Activated CD4-positive, alpha-beta T cell treated with anti-CD3 and anti-CD28 coated beads for 24 hours (primary cell): Measurements from ENCODE around the gene PAGR1.
"Not testable (repeated sequence)": the region's sequence is repeated elsewhere in the genome, so short reads cannot be mapped to it uniquely, and the experiment has no call there.

Experiments used
- DNase-seq, 2 donors: peaks; one replicate each; pipeline ENCODE4 v3.0.0-alpha.2; 2020; ENCODE audit warnings: low read depth in 2 of 2

PAGR1 gene

GRCh38 chr16:29791845-29792807 is 23.8 kb upstream of the PAGR1 start:
- no peak for DNase-seq

DNA sequence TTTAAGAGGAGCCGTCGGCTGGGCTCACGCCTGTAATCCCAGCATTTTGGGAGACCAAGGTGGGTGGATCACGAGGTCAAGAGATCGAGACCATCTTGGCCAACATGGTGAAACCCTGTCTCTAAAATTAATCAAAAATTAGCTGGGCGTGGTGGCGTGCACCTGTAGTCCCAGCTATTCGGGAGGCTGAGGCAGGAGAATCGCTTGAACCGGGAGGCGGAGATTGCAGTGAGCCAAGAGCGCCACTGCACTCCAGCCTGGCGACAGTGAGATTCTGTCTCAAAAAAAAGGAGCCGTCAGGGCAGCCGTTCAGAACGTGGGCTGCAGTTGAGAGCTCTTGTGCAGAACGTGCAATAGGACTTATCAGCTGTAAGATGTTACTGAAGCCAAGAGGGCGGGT is 22.8 kb upstream of the PAGR1 start:
- DNase-seq: not testable (repeated sequence)

DNA sequence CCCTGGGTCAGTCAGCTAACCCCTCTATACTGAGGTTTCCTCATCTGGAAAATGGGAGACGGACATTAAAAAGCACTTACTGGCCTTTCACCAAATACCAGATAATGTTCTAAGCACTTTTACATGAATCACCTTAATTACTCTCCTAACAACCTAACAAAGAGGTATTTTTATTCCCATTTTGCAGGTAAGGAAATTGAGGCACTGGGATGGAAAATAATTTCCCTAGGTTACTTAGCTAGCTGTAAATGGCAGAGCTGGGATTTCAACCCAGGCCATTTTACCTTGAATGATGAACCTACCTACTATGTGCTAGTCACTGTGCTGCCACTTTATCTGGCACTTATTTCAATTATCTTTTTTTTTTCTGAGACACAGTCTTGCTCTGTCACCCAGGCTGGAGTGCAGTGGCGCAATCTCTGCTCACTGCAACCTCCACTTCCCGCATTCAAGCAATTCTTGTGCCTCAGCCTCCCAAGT is 21.7 kb upstream of the PAGR1 start:
- DNase-seq: no peak

GRCh38 chr16:29802416-29802935 is 13.5 kb upstream of the PAGR1 start:
- no peak for DNase-seq

GRCh38 chr16:29804020-29804419 is 11.9 kb upstream of the PAGR1 start:
- no peak for DNase-seq

DNA sequence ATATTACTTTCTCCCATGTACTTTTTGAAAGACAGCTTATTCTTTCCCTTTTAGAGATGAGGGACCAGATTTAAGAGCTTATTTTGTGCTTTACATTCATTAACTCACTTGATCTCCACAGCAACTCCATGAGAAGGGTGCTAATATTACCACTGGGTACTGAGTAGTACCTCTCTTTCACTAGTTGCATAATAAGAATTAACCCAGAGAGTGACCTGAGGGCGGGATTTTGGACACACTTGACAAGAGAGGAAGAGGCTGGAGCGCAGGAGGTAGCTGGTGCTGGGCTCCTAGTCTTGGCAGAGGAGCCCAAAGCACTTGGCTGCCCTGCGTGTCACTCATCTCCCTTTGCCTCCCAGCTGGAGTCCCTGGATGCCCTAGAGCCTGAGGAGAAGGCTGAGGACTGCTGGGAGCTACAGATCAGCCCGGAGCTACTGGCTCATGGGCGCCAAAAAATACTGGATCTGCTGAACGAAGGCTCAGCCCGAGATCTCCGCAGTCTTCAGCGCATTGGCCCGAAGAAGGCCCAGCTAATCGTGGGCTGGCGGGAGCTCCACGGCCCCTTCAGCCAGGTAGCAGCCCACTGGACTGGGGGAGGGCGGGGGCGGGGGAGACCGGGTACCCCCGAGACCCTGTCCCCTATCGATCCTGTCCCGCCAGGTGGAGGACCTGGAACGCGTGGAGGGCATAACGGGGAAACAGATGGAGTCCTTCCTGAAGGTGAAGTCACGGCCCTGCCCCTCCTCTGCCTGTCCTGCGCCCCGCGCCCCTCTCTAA is 11.3 kb upstream of the PAGR1 start:
- no peak for DNase-seq

GRCh38 chr16:29805232-29806098 is 10.5 kb upstream of the PAGR1 start:
- peak; percentile 95 for DNase-seq

GRCh38 chr16:29806099-29806579 is 9.8 kb upstream of the PAGR1 start, which contains the start of gene MAZ:
TSS of gene MAZ (plus strand) at chr16:29806529. CDS start at chr16:29806702, 173 bp downstream.
- no peak for DNase-seq

DNA sequence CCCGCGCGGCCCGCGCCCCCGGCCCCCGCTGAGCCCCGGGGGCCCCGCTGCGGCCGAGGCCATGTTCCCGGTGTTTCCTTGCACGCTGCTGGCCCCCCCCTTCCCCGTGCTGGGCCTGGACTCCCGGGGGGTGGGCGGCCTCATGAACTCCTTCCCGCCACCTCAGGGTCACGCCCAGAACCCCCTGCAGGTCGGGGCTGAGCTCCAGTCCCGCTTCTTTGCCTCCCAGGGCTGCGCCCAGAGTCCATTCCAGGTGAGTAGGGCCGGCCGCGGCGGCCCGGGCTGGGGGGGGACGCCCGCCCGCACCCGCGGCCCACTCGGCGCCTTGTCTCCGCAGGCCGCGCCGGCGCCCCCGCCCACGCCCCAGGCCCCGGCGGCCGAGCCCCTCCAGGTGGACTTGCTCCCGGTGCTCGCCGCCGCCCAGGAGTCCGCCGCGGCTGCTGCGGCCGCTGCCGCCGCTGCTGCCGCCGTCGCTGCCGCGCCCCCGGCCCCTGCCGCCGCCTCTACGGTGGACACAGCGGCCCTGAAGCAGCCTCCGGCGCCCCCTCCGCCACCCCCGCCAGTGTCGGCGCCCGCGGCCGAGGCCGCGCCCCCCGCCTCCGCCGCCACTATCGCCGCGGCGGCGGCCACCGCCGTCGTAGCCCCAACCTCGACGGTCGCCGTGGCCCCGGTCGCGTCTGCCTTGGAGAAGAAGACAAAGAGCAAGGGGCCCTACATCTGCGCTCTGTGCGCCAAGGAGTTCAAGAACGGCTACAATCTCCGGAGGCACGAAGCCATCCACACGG is 9.1 kb upstream of the PAGR1 start:
- no peak for DNase-seq

- DNase-seq: peak; percentile 79 to 82
Measured at GRCh38 chr16:29807426-29808218, 8.3 kb upstream of the PAGR1 start.

DNA sequence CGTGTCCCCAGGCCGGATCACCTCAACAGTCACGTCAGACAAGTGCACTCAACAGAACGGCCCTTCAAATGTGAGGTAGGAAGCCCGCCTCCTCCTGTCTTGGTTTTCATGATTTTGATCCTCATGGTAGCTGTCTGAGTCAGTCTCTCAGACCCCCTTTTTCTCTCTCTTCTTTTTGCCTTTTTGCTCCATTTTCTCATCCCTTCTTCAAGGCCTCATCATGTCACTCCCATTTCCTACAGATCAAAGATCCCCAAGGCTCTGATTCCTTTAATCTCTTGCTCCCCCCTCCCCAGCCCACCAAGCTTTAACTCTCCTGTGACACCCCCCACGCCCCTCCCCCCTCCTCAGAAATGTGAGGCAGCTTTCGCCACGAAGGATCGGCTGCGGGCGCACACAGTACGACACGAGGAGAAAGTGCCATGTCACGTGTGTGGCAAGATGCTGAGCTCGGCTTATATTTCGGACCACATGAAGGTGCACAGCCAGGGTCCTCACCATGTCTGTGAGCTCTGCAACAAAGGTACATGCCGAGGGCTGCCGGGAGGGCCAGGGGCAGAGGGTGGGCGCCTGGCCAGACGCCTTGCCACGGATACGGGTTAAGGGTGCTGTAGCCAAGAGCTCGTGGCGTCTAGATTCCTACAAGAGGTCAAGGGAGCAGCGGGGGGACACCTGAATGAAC is 7.6 kb upstream of the PAGR1 start:
- no peak for DNase-seq

- DNase-seq: no peak
Measured at GRCh38 chr16:29809031-29809747, 6.8 kb upstream of the PAGR1 start.

DNA sequence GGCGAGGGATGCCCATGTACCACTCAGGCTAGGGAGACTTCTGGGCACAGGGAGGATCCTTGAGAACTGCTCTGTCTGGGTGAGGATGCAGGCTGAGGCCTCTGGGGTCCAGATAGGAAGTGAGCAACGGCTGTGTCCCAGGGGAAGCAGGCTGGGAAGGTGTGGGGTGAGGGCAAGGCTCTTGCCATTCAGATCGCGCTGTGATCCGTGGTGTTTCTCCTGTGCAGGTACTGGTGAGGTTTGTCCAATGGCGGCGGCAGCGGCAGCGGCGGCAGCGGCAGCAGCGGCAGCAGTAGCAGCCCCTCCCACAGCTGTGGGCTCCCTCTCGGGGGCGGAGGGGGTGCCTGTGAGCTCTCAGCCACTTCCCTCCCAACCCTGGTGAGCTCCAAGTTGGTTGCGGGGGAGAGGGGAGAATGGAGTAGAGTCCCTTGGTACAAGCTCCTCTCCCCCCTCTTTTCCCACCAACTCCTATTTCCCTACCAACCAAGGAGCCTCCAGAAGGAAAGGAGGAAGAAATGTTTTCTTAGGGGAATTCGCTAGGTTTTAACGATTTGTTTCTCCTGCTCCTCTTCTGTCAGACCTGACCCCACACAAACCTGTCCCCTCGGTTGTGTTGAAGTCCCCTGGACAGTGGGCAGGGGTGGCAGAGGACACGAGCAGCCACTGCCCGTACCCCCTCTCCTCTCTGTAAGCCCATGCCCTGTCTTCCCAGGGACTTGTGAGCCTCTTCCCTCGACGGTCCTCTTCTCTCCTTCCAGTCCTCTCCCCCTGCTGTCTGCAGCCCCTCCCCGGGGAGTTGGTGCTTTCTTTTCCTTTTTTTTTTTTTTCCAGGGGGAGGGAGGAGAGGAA is 5.9 kb upstream of the PAGR1 start:
- DNase-seq: no peak

- DNase-seq: no peak
Measured at GRCh38 chr16:29810699-29811169, 5.2 kb upstream of the PAGR1 start.

DNA sequence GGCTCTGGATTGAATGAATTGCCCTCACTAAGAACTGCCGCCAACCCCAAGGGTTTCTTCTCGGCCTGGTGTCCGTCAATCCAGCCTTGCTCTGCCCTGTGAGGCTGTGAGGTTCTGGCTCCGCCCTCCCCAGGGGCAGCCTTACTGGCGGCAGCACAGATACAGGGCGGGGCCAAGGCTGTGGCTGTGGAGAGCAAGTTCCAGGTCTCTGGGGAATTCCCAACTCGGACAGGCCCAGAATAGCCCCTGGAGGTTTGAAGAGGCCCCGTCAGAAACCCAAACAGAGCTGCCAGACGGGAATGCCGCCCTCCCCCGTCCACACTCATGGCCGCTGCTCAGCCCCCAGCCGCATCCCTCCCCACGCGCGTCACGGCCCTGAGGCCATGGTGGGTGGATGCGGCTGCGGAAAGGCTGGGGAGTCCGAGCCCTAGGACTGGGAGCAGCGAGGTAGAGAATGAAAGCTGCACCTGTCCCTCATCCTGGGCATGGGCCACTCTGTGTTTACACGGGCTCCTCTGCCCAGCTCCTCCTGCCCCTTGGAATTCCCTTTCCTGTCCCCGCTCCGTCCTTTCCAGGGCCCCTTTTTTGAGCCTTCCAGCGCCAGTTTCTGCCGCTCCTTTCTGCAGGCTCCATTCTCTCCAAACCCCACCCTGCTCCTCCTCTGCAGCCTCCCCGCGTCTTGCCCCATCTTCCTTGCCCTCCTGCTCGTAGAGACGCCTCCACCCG is 4.6 kb upstream of the PAGR1 start:
- DNase-seq: peak in 1 of 2 donors; percentile 79

DNA sequence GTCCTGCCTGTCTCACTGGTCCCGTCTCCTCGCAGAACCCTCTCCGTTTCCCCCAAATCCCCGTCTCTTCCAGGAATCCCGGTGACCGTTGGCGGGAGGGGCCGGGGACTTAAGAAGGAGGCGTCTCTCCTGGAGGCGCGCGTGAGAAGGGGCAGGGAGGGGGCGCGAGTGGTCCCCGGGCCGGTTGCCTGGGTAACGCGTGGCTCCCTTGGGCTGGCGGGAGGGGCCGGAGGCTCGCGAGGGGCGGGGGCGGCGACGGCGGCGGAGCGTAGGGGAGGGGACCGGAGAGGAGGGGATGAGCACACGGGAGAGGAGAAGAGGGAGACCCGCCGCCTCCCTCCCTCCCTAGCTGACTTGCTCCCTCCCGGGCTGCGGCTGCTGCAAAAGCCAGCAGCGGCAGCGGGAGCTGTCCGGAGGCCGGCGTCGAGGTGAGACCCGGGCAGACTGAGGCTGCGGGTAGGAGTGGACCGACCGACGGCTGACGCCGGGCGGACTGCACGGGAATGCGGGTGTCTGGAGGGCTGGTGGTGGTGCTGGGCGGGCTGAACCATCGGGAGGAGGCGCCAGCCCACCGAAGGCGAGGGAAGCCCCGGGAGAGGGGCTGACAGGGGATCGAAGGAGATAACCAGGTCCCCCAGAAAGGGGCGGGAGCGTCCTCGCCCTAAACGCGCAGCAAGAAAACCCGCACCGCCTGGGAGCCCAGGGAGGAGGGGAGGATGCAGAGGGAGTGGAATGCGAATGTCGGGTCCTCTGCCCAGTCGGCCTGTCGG is 3.9 kb upstream of the PAGR1 start, which contains the start of gene PRRT2:
PRRT2 (plus strand) TSS at position 298 of the 770 bp plus-strand sequence. CDS start 862 bp downstream, outside the sequence.
- DNase-seq: no peak
